NCI-H2196 (cell line): Measurements from ENCODE around the gene PROSER3.
A peak's percentile ranks its signal among the peaks of the same experiment; 100 is the strongest.
"Not testable (repeated sequence)": the region's sequence is repeated elsewhere in the genome, so short reads cannot be mapped to it uniquely, and the experiment has no call there.

Source experiments
- DNase-seq: peaks from one replicate; lab custom pipeline; 2025; ENCODE audit not compliant: unreplicated experiment; lab: John Stamatoyannopoulos, UW

Gene PROSER3

GRCh38 chr19:35789978-35790944 is 32.3 kb downstream of the PROSER3 start:
- no peak for DNase-seq

DNA sequence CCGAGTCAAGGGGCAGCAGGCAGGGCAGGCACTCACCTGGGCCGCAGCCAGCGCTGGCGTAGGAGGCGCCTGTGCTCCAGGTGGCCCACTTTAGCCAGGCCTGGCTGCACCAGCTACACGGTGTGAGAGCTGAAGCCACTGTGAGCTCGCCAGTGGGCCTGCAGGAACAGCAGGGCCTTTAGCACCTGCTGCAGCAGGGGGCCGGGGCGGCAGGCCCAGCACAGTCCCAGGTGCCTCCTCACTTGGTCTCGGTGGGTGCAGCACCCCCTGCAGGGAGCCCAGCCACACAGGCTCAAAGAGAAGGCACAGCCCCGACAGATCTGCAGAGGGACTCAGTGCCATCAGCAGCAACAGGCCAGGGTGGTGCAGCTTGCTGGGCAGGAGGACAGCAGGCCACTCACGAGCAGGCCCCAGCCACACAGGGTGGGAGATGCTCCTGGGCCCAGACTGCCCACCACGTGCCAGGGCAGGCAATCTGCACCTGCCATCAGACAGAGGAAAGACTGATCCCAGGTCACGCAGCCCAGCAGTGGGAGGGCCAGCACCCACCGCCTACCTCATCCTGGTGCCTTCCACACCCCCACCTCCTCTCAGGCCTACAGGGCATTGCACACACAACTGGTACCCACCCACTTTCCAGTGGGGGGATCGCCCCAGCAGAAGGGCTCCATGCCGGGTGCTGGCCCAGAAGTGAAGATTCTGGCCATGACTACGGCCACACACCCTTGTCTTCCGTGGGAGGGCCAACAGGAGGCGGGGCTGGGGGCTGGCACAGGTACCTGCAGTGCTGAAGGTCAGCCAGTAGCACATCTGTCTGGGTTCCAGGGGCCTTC is 33.2 kb downstream of the PROSER3 start:
- DNase-seq, result peak; percentile 31

DNA sequence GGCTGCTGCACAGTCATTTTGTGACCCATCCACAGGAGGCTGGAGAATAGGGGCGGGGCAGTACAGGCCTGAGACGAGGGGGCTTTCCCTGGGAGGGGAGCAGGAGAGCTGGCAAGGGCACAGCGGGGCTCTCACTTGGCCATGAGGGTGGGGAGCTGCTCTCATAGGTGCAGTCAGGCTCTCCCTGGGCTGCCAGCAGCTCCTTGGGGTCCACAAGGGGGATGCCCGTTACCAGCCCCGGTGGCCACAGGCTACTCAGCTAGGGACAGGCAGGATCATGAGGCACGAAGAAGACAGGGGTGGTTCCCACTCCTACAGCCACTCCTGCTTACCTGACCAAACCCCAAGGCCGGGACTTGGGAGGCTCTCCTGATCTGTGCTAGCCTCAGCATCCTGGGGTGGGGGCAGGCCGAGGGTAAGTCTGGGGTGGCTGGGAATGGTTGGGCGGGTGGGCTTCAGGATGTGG is 33.9 kb downstream of the PROSER3 start:
- DNase-seq, result no peak

DNA sequence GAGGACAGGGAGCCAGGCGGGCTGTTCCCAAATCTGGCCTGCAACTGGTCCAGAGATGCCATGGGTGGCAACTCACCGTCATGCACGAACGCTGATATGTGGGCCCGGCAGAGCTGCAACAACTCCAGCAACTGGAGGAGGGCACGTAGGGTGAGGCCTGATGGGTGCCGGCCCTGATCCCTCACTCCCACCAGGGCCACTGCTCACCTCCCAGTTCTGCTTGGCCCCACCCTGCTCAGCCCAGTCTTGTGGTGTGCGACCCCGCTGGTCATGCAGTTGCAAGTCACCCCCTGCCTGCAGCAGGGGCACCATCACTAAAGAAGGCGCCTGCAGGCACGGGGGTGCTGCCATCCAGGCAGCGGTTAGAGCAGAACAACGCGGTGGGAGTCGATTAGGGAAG is 34.3 kb downstream of the PROSER3 start:
- DNase-seq, result no peak

DNA sequence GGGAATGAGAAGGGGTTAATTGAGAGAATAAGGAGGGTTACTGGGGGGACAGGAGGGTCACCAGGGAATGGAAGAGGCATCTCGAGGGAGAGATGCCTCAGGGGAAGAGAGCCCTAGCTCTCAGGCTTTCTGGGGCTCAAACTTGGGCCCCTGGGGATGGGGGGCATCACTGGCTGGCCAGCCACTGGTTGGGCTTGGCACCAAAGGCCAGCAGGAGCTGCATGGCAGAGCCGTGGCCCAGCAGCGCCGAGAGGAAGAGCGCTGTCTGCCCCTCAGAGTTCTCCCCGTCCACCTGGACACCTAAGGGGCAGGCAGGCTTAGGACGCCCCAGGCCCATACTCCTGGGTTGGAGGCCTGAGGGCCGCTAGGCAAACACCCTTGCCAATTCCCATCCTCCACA is 34.9 kb downstream of the PROSER3 start:
- no peak for DNase-seq

DNA sequence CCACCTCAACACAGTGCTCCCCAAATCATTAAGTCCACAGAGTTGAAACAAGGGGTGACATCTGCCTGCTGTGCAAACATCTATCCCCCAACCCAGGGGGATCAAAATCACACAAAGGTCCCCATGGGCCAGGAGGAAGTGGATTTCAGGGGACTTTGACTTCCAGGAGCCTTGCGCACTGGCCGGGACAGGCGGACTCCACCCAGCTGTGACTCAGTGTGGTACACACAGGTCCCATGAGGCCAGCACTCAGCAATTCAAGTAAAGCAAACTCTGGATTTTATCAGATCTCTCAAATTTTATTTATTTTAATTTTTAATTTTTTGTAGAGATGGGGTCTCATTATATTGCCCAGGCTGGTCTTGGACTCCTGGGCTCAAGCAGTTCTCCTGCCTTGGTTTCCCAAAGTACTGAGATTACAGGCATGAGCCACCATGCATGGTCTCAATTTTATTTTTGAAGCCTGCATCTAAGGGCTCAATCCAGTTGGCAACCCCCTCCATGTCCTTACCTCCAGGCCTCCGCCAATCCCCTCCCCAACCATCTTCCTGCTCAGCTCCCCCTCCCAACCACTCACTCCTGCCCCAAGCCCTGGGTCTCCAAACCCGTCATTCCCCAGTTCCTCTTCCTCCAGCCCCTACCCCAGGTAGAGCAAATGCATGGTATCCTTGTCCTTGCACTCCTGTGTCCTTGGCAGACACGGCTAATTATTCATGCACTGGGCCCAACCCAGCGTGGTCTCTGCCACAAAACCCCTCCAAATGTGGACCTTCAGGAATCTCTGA is 35.6 kb downstream of the PROSER3 start:
- no peak for DNase-seq

- not testable (repeated sequence) for DNase-seq
Observed at GRCh38 chr19:35795564-35795963, 37.6 kb downstream of the PROSER3 start.

GRCh38 chr19:35796645-35797542 is 38.9 kb downstream of the PROSER3 start:
- no peak for DNase-seq

DNA sequence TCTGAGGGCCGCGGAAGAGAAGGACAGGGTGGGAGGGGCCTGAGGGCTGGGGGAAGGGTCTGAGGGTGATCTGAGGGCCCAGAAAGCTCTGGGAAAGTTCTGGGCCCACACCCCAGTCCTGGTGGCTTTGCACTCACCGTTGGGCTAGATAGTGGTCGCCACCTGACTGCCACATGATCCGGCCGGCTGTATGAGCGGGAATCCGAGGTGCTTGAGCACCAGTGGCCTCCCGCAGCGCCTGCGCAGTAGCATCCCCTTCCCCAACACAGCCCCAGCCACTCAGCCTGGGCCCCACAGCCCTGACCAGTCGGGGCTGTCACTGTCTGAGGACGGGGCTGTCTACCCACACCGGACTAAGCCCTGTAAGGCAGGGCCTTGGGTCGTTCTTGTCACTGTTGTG is 39.7 kb downstream of the PROSER3 start:
- DNase-seq, result no peak

- no peak for DNase-seq
Observed at GRCh38 chr19:35801828-35802227, 43.9 kb downstream of the PROSER3 start.

DNA sequence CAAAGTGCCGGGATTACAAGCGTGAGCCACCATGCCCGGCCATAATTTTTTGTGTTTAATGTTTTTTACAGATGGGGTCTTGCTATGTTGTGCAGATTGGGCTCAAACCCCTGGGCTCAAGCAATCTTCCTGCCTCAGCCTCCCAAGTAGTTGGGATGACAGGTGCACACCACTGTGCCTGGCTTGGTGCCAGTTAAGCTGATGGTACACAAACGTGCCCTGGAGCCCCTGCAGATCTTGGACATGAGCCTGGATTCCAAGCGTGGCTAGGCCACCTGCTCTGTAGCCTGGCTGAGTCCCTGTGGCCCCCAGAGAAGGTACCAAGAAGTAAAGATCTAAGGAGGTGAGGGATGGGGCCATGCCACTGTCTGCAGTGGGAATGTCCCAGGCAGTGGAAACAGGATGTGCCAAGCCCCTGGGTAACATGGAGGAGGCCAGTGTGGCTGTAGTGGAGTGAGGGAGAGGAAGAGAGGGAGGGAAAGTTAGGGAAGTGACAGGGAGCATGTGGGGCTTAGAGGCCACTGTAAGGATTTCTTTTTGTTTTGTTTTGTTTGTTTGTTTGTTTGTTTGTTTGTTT is 47.6 kb downstream of the PROSER3 start:
- peak; percentile 81 for DNase-seq

DNA sequence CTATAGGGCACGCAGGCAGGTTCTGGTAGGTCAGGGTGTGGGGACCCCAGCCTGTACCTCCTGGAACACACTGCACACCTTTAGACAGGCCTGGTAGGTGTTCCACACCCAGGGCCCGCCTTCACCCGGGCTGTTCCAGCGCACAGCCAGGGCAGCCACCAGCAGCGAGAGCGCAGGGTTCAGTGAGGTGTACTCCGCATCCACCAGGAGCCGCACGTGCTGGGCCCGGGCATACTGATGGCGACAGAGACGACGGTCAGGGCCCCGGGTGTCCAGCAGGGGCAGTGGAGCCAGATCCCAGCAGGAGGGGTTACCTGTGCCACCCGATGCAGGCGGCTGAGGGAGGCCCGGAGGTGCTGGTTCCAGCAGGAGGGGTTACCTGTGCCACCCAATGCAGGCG is 48.6 kb downstream of the PROSER3 start:
- DNase-seq, result no peak

GRCh38 chr19:35807633-35808032 is 49.7 kb downstream of the PROSER3 start:
- no peak for DNase-seq

DNA sequence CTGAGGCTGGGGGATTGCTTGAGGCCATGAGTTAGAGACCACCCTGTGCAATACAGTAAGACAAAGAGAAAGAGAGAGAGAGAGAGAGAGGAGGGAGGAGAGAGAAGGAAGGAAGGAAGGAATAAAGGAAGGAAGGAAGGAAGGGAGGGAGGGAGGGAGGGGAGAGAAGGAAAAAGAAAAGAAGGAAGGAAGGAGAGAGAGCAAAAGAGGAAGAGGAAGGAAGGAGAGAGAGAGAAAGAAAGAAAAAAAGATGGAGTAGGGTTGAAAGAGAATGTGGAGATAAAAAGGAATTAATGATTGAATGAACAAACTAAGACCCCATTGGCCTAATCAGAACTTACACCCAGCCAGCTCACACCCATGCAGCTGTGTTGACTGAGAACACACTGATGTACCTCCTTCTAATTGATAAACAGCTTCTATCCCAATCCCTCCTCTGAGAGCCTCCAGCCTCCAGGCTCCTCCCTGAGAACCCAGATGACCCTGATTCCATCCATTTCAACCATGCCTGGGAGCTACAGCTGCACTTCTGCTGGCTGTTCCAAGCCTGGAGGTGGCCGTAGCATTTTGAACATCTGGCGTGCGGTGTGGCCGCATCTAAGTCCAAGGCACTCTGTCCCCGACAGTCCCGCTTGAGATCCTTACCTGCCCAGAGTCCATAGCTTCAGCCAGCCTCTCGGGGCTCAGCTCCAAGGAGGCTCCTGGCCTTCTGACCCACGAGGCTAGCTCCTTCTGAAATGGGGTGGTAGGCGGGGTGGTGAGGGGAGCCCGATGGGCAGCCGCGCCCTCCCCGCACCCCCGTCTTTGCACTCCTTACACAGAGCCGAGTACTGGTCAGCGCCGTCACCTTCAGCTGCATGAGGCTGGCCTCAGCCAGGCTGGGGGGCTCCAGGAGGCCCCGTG is 53.6 kb downstream of the PROSER3 start:
- DNase-seq, result no peak

- DNase-seq, result no peak
Observed at GRCh38 chr19:35812220-35813042, 54.5 kb downstream of the PROSER3 start, which contains the start of gene PRODH2. TSS of gene PRODH2 (minus strand) at chr19:35812845. CDS start at chr19:35812805, 40 bp downstream.

DNA sequence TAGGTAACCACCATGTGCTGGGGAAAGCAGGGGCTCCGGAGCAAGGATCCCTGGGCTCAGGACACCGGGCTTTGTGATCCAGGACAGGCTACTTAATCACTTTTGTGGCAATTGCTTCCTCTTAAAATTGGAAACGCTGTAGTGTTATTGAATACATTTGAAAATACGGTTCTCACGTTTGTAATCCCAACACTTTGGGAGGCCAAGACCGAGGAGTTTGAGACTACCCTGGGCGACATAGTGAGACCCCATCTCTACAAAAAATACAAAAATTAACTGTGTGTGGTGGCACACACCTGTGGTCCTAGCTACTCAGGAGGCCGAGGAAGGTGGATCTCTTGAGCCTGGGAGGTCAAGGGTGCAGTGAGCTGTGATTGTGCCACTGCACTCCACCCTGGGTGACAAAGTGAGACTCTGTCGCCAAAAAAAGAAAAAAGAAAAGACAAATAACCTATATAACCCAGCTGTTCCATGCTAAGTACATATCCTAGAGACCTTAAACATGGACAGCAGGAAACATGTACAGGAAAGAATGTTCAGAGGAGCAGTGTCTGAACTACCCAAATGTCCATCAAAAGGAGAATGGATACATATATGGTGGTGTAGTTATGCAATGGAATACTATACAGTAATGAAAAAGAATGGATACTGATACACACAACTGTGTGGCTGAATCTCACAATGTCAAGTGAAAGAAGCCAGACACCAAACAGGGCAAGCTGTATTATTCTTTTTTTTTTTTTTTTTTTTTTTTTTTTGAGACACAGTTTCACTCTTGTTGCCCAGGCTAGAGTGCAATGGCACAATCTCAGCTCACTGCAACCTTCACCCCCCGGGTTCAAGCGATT is 55.3 kb downstream of the PROSER3 start:
- DNase-seq, result no peak

DNA sequence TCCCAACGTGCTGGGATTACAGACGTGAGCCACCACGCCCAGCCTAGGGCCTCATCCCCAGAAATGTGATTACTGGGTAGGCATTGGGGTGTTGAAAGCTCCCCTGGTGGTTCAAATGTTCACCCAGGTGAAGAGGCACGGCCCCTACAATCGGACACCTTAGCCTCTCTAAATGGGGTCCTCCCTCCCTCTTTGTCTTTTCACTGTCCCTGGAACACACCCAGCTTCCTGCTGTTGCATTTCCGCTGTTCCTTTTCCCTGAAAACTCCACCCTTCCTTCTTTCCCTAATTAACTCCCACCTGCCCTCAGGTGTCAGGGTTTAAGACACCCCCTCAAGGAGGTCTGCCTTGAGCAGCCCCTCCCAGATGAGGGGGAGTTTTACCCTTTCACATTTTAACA is 58.3 kb downstream of the PROSER3 start:
- no peak for DNase-seq
